Measurements from ENCODE around the gene SRMS. TPM values are rescaled to one million over a fixed set of nuclear protein-coding genes. Genes with fewer than 3 reads are reported as not detected.
"Not testable (repeated sequence)": the region's sequence is repeated elsewhere in the genome, so short reads cannot be mapped to it uniquely, and the experiment has no call there.

Gene SRMS
- total RNA-seq, 1 experiment from 2014 or later = 1.4 TPM

DNA sequence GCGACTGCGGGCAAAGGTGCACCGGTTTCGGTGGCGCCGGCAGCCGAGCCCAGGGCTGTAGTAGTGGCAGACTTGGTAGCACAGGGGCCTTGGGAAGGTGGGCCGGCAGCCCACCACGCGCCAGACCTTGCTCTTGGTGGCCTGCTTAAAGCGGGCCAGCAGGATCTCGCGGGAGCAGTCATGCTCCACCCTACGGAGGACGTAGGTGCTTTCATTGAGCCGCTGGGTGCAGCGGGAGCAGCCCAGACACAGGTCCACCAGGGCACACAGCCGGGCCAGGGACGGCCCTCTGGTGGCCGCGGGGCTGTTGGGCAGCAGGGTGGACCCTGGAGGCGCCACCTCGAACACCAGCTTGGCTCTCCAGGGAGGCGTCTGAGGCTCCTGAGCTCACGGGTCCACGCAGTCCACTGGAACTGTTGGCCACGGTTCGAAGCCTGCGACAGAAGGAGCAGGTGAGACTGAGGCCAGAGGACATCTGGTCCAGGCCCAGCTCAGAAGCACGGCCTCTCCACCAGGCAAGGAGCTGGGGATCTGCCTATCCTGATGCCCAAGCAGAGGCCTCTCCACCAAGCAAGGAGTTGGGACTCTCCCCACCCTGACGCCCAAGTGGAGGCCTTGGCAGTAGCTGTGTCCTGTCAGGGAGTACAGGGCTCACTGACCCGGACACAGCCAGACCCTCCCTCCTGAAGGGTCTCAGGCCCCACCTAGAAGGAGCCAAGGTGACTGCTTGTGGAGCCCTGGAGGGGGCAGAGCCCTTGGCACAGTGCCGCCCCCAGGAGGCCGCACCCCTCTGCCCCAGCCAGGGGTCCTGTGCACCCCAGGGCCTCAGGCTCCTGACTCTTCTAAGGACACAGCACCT lies 25.5 kb upstream of the SRMS start:
- H3K36me3 Mint-ChIP-seq (ENCODE audit: insufficient read depth, unreplicated experiment) = no peaks in the 10 kb centered on the region
- peak overlapping the region; percentile 78 for H3K4me3 Mint-ChIP-seq (ENCODE audit: unreplicated experiment)
- CTCF ChIA-PET = interaction anchor here (0.6 to 1.3 kb wide), 4 partner anchors 35 to 292 kb away, joined by 4 to 6 read pairs (median 4); partner anchors contain the start of genes PTK6 and TPD52L2
- H3K27ac Mint-ChIP-seq (ENCODE audit: low read depth, unreplicated experiment) = peak overlapping the region; percentile 87
- no TSS peak for BruUV-seq (replicated peaks)
- no peaks in the 10 kb centered on the region for H3K9me3 Mint-ChIP-seq (ENCODE audit: unreplicated experiment)
- DNase-seq (ENCODE audit: unreplicated experiment) = no peak
- H3K4me1 Mint-ChIP-seq (ENCODE audit: insufficient read depth, unreplicated experiment) = no peaks in the 10 kb centered on the region
- intact Hi-C loops (cut with micrococcal nuclease) = no loop called here
- no peaks in the 10 kb centered on the region for H3K27me3 Mint-ChIP-seq (ENCODE audit: insufficient read depth, unreplicated experiment)
- POLR2A ChIA-PET = interaction anchor here (0.6 to 2.5 kb wide), 5 partner anchors 10 to 292 kb away, joined by 3 to 12 read pairs (median 4); partner anchors contain the start of genes ARFRP1, GMEB2, PTK6 and TPD52L2
- TF ChIP-seq, protein P1, sequence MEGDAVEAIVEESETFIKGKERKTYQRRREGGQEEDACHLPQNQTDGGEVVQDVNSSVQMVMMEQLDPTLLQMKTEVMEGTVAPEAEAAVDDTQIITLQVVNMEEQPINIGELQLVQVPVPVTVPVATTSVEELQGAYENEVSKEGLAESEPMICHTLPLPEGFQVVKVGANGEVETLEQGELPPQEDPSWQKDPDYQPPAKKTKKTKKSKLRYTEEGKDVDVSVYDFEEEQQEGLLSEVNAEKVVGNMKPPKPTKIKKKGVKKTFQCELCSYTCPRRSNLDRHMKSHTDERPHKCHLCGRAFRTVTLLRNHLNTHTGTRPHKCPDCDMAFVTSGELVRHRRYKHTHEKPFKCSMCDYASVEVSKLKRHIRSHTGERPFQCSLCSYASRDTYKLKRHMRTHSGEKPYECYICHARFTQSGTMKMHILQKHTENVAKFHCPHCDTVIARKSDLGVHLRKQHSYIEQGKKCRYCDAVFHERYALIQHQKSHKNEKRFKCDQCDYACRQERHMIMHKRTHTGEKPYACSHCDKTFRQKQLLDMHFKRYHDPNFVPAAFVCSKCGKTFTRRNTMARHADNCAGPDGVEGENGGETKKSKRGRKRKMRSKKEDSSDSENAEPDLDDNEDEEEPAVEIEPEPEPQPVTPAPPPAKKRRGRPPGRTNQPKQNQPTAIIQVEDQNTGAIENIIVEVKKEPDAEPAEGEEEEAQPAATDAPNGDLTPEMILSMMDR (IDR thresholded peaks at IDR 0.05; ENCODE audit: unreplicated experiment) = no peak

GRCh38 chr20:63572071-63572787 lies 24.7 kb upstream of the SRMS start:
- Mint-ChIP-seq H3K4me1 (ENCODE audit: insufficient read depth, unreplicated experiment) (no peaks in the 10 kb centered on the region), H3K36me3 (ENCODE audit: insufficient read depth, unreplicated experiment) (no peaks in the 10 kb centered on the region), H3K4me3 (ENCODE audit: unreplicated experiment) (no peak overlapping the region), H3K27me3 (ENCODE audit: insufficient read depth, unreplicated experiment) (no peaks in the 10 kb centered on the region), H3K9me3 (ENCODE audit: unreplicated experiment) (no peaks in the 10 kb centered on the region), H3K27ac (ENCODE audit: low read depth, unreplicated experiment) (no peak overlapping the region)
- BruUV-seq (replicated peaks) = no TSS peak
- POLR2A ChIA-PET = no interaction called here
- CTCF ChIA-PET = interaction anchor here (0.6 to 0.8 kb wide), 2 partner anchors 46 to 53 kb away, joined by 3 to 4 read pairs; no protein-coding TSS in a partner anchor
- intact Hi-C loops (cut with micrococcal nuclease) = no loop called here
- DNase-seq (ENCODE audit: unreplicated experiment) = no peak
- TF ChIP-seq, protein P1 (IDR thresholded peaks at IDR 0.05; ENCODE audit: unreplicated experiment) = no peak

DNA sequence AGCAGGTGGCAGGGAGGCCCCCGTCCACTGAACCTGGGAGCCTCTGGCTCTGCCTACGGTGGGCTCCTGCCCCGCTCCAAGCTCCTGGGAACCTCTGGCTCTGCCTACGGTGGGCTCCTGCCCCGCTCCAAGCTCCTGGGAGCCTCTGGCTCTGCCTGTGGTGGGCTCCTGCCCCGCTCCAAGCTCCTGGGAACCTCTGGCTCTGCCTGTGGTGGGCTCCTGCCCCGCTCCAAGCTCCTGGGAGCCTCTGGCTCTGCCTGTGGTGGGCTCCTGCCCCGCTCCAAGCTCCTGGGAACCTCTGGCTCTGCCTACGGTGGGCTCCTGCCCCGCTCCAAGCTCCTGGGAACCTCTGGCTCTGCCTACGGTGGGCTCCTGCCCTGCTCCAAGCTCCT lies 23.5 kb upstream of the SRMS start:
- not testable (repeated sequence) for H3K27me3 Mint-ChIP-seq (ENCODE audit: insufficient read depth, unreplicated experiment)

DNA sequence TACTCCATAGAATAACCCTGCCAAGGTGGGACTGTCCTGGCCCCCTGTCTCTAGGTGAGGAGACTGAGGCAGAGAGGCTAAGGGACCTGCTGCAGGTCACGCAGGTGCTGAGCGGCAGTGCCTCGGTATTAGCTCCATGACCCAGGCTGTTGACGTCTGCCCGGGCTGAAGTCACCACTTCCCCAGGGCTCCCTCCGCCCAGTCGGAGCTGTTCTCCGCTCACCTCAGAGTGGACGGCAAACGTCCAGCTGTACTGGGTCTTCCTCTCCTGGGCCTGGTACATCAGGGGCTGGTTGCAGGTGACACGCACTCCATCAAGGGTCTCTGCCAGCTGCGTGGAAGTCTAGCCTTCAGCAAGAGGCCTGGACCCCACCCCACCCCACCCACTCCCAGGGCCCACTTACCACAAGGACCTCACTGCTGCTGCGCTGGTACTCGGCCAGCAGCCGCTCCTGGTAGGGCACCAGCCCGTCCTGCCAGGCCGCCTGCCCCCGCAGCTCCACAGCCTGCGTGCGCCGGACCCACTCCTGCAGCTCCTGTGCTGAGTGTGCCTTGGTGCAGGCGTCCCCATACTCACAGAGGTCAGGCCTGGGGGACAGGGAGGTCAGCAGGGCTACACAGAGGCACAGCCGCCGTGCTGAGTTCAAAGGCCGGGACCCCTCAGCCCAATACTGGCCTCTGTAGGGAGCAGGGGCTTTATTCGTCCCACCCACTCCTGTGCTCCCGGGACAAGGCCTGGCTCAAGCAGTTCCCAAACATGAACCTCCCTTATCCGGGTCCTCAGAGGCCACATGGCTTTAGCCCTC lies 22.9 kb upstream of the SRMS start:
- Mint-ChIP-seq H3K9me3 (ENCODE audit: unreplicated experiment) (no peaks in the 10 kb centered on the region), H3K36me3 (ENCODE audit: insufficient read depth, unreplicated experiment) (no peaks in the 10 kb centered on the region), H3K27ac (ENCODE audit: low read depth, unreplicated experiment) (no peak overlapping the region), H3K4me1 (ENCODE audit: insufficient read depth, unreplicated experiment) (no peaks in the 10 kb centered on the region), H3K4me3 (ENCODE audit: unreplicated experiment) (no peak overlapping the region), H3K27me3 (ENCODE audit: insufficient read depth, unreplicated experiment) (no peaks in the 10 kb centered on the region)
- no peak for DNase-seq (ENCODE audit: unreplicated experiment)
- intact Hi-C loops (cut with micrococcal nuclease) = no loop called here
- no TSS peak for BruUV-seq (replicated peaks)
- CTCF ChIA-PET = no interaction called here
- POLR2A ChIA-PET = no interaction called here
- TF ChIP-seq, protein P1 (IDR thresholded peaks at IDR 0.05; ENCODE audit: unreplicated experiment) = no peak

More for the DNA sequence above, 23.5 kb upstream of the SRMS start:
- H3K4me1 Mint-ChIP-seq (ENCODE audit: insufficient read depth, unreplicated experiment); POLR2A ChIA-PET; H3K36me3 Mint-ChIP-seq (ENCODE audit: insufficient read depth, unreplicated experiment); intact Hi-C loops (cut with micrococcal nuclease); H3K27ac Mint-ChIP-seq (ENCODE audit: low read depth, unreplicated experiment); BruUV-seq (replicated peaks); DNase-seq (ENCODE audit: unreplicated experiment); H3K9me3 Mint-ChIP-seq (ENCODE audit: unreplicated experiment); H3K4me3 Mint-ChIP-seq (ENCODE audit: unreplicated experiment); CTCF ChIA-PET: not testable (repeated sequence)
